ENCODE results near the gene CNOT6. TPM values are rescaled to one million over a fixed set of nuclear protein-coding genes. Genes with fewer than 3 reads are reported as not detected.

The CNOT6 gene
- total and polyA plus RNA-seq, 10 of the 15 experiments (the other 5 are each of a cell fraction or from before 2014, with no cell fraction given), result 3.8 to 22.1 (median 12.1) TPM

GRCh38 chr5:180454752-180455151 lies 39.4 kb upstream of the CNOT6 start:
- no peak overlapping the region for H3K27ac ChIP-seq (ENCODE audit: control insufficient read depth, insufficient read depth)
- no peak for DNase-seq (ENCODE audit: low read depth, low spot score)
- H3K27me3 ChIP-seq (replicated peaks in 1 of 2; ENCODE audit: control insufficient read depth in 2 of 2, insufficient read depth in 2 of 2, low read length in 1 of 2), result no peaks in the 10 kb centered on the region
- in situ Hi-C loops (cut with MboI) (no loop called here), intact Hi-C loops (cut with micrococcal nuclease; ENCODE audit: unreplicated experiment) (no loop called here)
- H3K79me2 ChIP-seq (ENCODE audit: control insufficient read depth, insufficient read depth, low read length), result no peaks in the 10 kb centered on the region
- ChIA-PET CTCF (no interaction called here), SMC1A (ENCODE audit: uncharacterized antibody, unreplicated experiment) (interaction anchor here (1.0 kb wide), 1 partner anchor 13 kb away, joined by 3 read pairs; no protein-coding TSS in a partner anchor), RAD21 (ENCODE audit: unreplicated experiment) (no interaction called here), POLR2A (interaction anchor here (0.6 kb wide), 1 partner anchor 322 kb away, joined by 3 read pairs; no protein-coding TSS in a partner anchor)
- 50% methylated on average over 2 of the region's 2 CpGs for WGBS (ENCODE audit: insufficient coverage, insufficient replicate concordance, low lambda C conversion rate, missing lambda C conversion rate)
- no peak overlapping the region for H3K4me2 ChIP-seq (ENCODE audit: control insufficient read depth, insufficient read depth)
- FAIRE-seq, result no peak
- no peak overlapping the region for H3K4me3 ChIP-seq
- no peak for ATAC-seq
- H3K36me3 ChIP-seq (ENCODE audit: control insufficient read depth in 2 of 2, insufficient read depth in 2 of 2, low read length in 1 of 2), result no peaks in the 10 kb centered on the region
- no peak overlapping the region for H3K9ac ChIP-seq (ENCODE audit: control insufficient read depth, insufficient read depth, low read length)
- BruUV-seq (replicated peaks), result no TSS peak
- no peak overlapping the region for H2AFZ ChIP-seq (ENCODE audit: control insufficient read depth, low read depth, low read length)
- peaks cover 3% of the 10 kb centered on the region; the same call in 1 of the 2 replicates for H3K4me1 ChIP-seq (ENCODE audit: control insufficient read depth, insufficient read depth, low read length)
- no peaks in the 10 kb centered on the region for H4K20me1 ChIP-seq (ENCODE audit: control insufficient read depth, insufficient read depth)
- no peaks in the 10 kb centered on the region; the same call in 2 of the 3 replicates for H3K9me3 ChIP-seq (replicated peaks; ENCODE audit: control insufficient read depth, insufficient read depth, low read length)
- TF ChIP-seq REST (IDR thresholded peaks at IDR 0.05; ENCODE audit: low read depth, low read length), result no peak
- no peak for TF ChIP-seq PAX8 (IDR thresholded peaks at IDR 0.05)
- TF ChIP-seq RFX5 (IDR thresholded peaks at IDR 0.05; ENCODE audit: low read depth, low read length), result no peak
- no peak for TF ChIP-seq ELK1 (IDR thresholded peaks at IDR 0.05; ENCODE audit: low read depth, low read length)
- no peak for TF ChIP-seq MTA2 (IDR thresholded peaks at IDR 0.05; ENCODE audit: low read depth)
- TF ChIP-seq SUPT20H (IDR thresholded peaks at IDR 0.05; ENCODE audit: borderline replicate concordance, control insufficient read depth, low read depth, low read length), result no peak
- no peak for TF ChIP-seq SMAD1 (IDR thresholded peaks at IDR 0.05; ENCODE audit: low read depth, partially characterized antibody)
- TF ChIP-seq TCF7 (IDR thresholded peaks at IDR 0.05; ENCODE audit: borderline replicate concordance), result no peak
- no peak for TF ChIP-seq ESRRA (IDR thresholded peaks at IDR 0.05; ENCODE audit: low read length)
- TF ChIP-seq EED (IDR thresholded peaks at IDR 0.05; ENCODE audit: low read depth), result no peak
- TF ChIP-seq IRF3 (IDR thresholded peaks at IDR 0.05), result no peak
- no peak for TF ChIP-seq IRF4 (IDR thresholded peaks at IDR 0.05; ENCODE audit: low read depth, low read length)
- no peak for TF ChIP-seq NFYB (IDR thresholded peaks at IDR 0.05; ENCODE audit: insufficient read depth, low read depth, low read length)
- TF ChIP-seq PBX3 (IDR thresholded peaks at IDR 0.05; ENCODE audit: insufficient replicate concordance, low read depth, low read length), result no peak
- no peak for TF ChIP-seq E2F8 (IDR thresholded peaks at IDR 0.05; ENCODE audit: low read depth, partially characterized antibody)

All from GM12878 (cell line).